ENCODE data around the gene DOCK3.
"Not testable (repeated sequence)": the region's sequence is repeated elsewhere in the genome, so short reads cannot be mapped to it uniquely, and the experiment has no call there.

DOCK3 gene

GRCh38 chr3:51268132-51268531 is 593.4 kb downstream of the DOCK3 start:
- FAIRE-seq, result no peak

- FAIRE-seq, result no peak
These were observed 594.7 kb downstream of the DOCK3 start for GRCh38 chr3:51269466-51269865.

GRCh38 chr3:51270559-51270958 is 595.8 kb downstream of the DOCK3 start:
- no peak for FAIRE-seq

- no peak for FAIRE-seq
These were observed 596.4 kb downstream of the DOCK3 start for GRCh38 chr3:51271172-51271571.

GRCh38 chr3:51274052-51274451 is 599.3 kb downstream of the DOCK3 start:
- FAIRE-seq, result no peak

GRCh38 chr3:51275111-51275805 is 600.5 kb downstream of the DOCK3 start:
- FAIRE-seq, result no peak

- no peak for FAIRE-seq
These were observed 601.3 kb downstream of the DOCK3 start for GRCh38 chr3:51276046-51276445.

GRCh38 chr3:51279448-51279847 is 604.7 kb downstream of the DOCK3 start:
- FAIRE-seq, result no peak

GRCh38 chr3:51280176-51280575 is 605.4 kb downstream of the DOCK3 start:
- no peak for FAIRE-seq

- no peak for FAIRE-seq
These were observed 608.2 kb downstream of the DOCK3 start for GRCh38 chr3:51282931-51283330.

GRCh38 chr3:51283421-51283820 is 608.7 kb downstream of the DOCK3 start:
- no peak for FAIRE-seq

- no peak for FAIRE-seq
These were observed 620.9 kb downstream of the DOCK3 start for GRCh38 chr3:51295625-51296024.

GRCh38 chr3:51297333-51297732 is 622.6 kb downstream of the DOCK3 start:
- no peak for FAIRE-seq

GRCh38 chr3:51304230-51304629 is 629.5 kb downstream of the DOCK3 start:
- no peak for FAIRE-seq

GRCh38 chr3:51306093-51306492 is 631.4 kb downstream of the DOCK3 start:
- no peak for FAIRE-seq

GRCh38 chr3:51307458-51307857 is 632.7 kb downstream of the DOCK3 start:
- FAIRE-seq, result no peak

- not testable (repeated sequence) for FAIRE-seq
These were observed 633.3 kb downstream of the DOCK3 start for GRCh38 chr3:51307945-51308607.

- FAIRE-seq, result no peak
These were observed 636.3 kb downstream of the DOCK3 start for GRCh38 chr3:51311055-51311454.

GRCh38 chr3:51328206-51328605 is 653.5 kb downstream of the DOCK3 start:
- FAIRE-seq, result no peak

- no peak for FAIRE-seq
These were observed 655.3 kb downstream of the DOCK3 start for GRCh38 chr3:51330046-51330445.

GRCh38 chr3:51332156-51332555 is 657.4 kb downstream of the DOCK3 start:
- FAIRE-seq, result no peak

- FAIRE-seq, result no peak
These were observed 658.3 kb downstream of the DOCK3 start for GRCh38 chr3:51333021-51333420.

- FAIRE-seq, result no peak
These were observed 661.5 kb downstream of the DOCK3 start for GRCh38 chr3:51336261-51336660.

- FAIRE-seq, result no peak
These were observed 662.9 kb downstream of the DOCK3 start for GRCh38 chr3:51337666-51338065.

- FAIRE-seq, result no peak
These were observed 663.9 kb downstream of the DOCK3 start for GRCh38 chr3:51338632-51339031.

Data from TTC549 (cell line).